ENCODE results near the gene ZDHHC8.

ZDHHC8 gene

DNA sequence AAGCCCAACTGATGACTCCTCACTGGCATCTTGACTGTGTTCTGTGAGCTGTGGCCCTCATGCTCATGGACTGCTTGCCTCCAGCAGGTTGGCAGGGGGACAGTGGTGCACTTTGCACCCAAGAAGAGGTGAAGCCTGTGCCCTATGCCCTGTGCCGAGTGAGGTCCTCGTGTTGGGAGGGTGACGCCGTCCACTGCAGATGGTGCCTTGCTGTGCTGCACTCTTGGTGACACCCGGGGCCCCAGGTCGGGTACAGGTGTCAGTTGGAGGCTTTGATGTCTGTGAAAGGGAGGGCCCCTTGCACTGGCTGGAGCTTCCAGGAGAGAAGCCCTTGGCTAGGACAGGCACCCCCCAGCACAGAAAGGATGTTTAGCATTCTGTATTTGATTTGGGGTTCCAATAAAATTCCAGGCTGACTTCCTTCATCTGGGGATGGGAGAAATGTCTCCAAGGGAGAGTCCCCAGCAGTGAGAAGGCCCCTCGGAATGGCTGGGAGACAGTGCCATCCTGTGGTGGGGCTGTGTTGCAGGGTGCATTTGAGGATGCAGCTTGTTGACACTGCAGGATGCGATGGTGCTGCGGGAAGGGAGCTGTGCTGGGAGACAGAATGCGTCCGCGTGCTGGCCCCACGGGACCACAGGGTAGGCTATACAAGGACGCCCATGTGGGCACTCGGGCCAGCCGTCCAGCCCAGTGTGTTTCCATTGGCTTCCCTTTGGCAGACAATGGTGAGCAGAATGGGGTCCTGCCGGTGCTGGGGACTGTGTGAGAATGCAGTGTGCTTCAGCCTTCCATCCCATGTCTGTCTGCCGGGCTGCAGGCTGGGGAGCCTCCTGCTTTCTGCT, 2.5 kb upstream of the ZDHHC8 start:
- TF ChIP-seq, protein P1, sequence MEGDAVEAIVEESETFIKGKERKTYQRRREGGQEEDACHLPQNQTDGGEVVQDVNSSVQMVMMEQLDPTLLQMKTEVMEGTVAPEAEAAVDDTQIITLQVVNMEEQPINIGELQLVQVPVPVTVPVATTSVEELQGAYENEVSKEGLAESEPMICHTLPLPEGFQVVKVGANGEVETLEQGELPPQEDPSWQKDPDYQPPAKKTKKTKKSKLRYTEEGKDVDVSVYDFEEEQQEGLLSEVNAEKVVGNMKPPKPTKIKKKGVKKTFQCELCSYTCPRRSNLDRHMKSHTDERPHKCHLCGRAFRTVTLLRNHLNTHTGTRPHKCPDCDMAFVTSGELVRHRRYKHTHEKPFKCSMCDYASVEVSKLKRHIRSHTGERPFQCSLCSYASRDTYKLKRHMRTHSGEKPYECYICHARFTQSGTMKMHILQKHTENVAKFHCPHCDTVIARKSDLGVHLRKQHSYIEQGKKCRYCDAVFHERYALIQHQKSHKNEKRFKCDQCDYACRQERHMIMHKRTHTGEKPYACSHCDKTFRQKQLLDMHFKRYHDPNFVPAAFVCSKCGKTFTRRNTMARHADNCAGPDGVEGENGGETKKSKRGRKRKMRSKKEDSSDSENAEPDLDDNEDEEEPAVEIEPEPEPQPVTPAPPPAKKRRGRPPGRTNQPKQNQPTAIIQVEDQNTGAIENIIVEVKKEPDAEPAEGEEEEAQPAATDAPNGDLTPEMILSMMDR (IDR thresholded peaks at IDR 0.05; ENCODE audit: borderline replicate concordance, insufficient read depth, low read depth, low read length) = peak; percentile 55; the same call in 1 of the 2 replicates
- H3K4me3 ChIP-seq (ENCODE audit: low read depth, low read length) = no peak overlapping the region

DNA sequence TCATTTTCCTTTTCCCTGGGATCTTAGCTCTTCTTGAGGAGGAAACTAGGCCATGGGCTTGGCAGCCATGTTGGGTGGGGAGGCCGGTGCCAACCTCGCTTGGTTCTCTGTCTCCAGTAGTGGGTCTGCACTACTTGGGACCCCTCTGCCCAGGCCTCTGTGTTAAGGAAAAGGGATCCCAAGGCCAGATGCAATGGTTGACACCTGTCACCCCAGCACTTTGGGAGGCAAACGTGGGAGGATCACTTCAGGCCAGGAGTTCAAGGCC, 1.9 kb upstream of the ZDHHC8 start:
- no peak overlapping the region for H3K4me3 ChIP-seq (ENCODE audit: low read depth, low read length)
- TF ChIP-seq, protein P1 (IDR thresholded peaks at IDR 0.05; ENCODE audit: borderline replicate concordance, insufficient read depth, low read depth, low read length) = no peak

DNA sequence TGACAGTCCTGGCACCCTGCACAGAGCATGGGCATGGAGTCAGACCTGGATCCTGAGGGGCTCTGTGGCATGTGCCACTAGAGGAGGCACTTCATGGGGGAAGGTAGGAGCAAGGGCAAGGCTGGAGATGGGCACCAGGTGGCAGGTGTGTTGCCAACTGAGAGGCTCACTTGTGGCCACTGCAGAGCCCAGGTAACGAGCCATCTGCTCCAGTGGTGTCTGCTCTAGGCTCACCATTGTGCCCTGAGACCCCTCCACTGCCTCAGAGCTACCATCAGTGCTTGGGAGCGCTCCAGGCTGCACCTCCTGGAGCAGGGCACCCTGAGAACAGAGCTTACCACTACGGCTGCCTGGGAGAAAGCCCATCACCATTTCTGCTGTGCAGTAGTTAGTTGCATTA, 1.3 kb upstream of the ZDHHC8 start:
- TF ChIP-seq, protein P1 (IDR thresholded peaks at IDR 0.05; ENCODE audit: borderline replicate concordance, insufficient read depth, low read depth, low read length) = no peak
- no peak overlapping the region for H3K4me3 ChIP-seq (ENCODE audit: low read depth, low read length)

DNA sequence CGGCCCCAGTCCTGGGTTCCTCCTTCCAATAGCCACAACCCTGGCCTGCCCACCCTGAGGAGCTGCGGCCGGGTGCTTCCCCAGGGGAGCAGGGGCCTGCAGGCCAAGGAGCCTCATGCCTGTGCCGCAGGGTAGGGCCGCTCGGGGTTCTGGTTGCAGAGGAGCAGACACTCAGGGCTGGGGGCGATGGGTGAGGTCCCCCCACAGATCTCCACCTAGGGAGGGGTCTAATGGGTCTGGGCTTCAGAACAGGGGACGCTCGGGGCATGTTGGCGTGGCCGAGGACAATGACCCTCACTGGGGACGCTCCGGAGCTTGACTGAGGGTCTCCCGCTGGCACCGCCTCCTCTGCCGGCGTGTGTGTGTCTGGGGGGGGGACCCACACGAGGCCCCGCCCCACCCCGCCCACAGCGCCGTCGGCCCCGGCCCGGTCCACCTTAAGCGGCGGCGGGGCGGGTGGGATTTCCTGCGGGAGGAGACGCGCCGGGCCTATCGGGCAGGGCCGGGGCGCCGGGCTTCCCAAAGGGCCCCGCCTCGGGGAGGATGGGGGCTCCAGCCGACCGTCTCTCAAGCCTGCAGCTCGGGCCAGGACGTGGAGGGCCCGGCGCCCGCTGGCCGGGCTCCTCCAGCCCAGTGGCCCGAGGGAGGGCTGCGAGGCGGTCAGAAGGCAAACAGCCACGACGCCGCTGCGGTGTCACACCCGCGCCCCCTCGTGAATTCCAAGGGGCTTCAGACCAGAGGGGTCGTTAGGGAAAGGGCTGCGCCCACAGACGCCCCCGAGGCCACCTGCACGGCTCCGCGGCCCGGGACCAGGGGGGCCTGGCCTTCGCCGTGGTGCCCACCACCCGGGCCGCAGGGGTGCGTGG, 640 bp upstream of the ZDHHC8 start:
- TF ChIP-seq, protein P1 (IDR thresholded peaks at IDR 0.05; ENCODE audit: borderline replicate concordance, insufficient read depth, low read depth, low read length) = no peak
- peak overlapping the region; percentile 68 for H3K4me3 ChIP-seq (ENCODE audit: low read depth, low read length)

DNA sequence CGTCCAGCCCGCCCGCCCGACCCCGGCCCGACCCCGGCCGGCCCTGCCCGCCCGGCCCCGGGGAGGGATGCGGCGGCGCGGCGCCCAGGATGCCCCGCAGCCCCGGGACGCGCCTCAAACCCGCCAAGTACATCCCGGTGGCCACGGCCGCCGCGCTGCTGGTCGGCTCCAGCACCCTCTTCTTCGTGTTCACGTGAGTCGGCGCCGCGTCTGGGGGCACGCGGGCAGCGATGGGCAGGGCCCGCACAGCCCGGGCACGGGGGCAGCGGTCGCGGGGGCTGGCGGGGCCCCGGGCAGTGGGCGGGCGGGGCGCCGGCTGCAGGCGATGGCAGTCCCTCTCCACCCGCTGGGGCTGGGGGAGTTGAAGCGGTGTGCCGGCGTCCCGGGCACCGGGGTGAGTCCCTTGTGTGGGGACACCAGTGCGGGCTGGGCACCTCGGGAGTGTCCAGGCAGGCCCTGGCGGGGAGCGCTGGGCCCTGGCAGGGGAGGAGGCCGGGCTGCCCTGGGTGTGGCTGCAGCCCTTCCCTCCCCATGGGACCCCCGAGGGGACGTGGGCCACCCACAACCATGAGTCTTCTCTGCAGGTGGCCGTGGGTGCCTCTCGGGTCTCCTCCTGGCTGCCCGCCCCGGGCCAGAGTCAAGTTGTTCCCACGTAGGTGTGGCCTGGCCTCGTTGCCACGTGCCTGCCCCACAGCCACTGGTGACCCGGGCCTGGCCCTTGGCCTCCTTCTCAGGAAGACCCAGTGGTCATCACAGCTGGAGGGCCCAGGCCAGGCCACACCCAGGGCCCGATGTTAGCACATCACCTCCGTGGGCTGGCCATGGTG, 468 bp downstream of the ZDHHC8 start:
- TF ChIP-seq, protein P1 (IDR thresholded peaks at IDR 0.05; ENCODE audit: borderline replicate concordance, insufficient read depth, low read depth, low read length) = no peak
- peak overlapping the region; percentile 73 for H3K4me3 ChIP-seq (ENCODE audit: low read depth, low read length)

DNA sequence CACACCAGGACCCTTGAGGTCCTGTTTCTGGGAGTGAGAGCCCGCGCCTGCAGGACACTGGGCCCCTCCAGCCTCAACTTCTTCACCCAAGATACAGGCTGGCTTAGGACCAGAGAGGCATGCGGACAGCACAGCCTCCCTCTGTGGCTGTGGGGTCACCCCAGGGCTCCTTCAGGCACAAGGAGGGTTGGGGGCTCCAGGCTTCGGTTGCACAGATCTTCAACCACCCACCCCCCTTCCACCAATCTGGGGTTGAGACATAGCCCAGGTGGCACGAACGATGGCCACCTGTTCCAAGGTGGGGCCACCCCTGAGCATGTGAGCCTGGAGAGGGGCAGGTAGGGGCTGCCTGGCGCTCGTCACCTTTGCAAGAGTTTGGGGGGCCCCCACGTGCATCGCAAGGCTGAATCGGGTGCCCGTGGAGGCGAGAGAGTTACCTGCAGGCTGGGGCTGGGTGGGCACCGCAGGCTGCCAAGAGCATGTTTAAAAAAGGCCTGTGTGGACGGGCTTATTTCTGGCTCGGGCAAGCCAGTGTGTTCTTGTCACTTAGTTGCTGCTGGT, 1.2 kb downstream of the ZDHHC8 start:
- peak overlapping the region; percentile 73 for H3K4me3 ChIP-seq (ENCODE audit: low read depth, low read length)
- TF ChIP-seq, protein P1 (IDR thresholded peaks at IDR 0.05; ENCODE audit: borderline replicate concordance, insufficient read depth, low read depth, low read length) = no peak

Data from GM12875 (cell line).